PFSK-1 (cell line): ENCODE results near the gene MOK.

ENCODE experiments used
- POLR2AphosphoS5 ChIP-seq: IDR thresholded peaks from 2 replicates; pipeline ENCODE4 v1.6.1; 2012; ENCODE audit warnings: low read depth, mild to moderate bottlenecking, control low read depth, low read length, moderate library complexity
- TAF1 ChIP-seq: IDR thresholded peaks from 2 replicates; pipeline ENCODE4 v1.6.1; 2012; ENCODE audit warnings: low read length, control low read depth, borderline replicate concordance; ENCODE audit not compliant: insufficient read depth

GRCh38 chr14:102238766-102239165 lies 66.2 kb downstream of the MOK start:
- TF ChIP-seq TAF1: no peak
- no peak for TF ChIP-seq POLR2AphosphoS5
